Measurements from ENCODE around the gene DOCK4.

Gene DOCK4

GRCh38 chr7:112206991-112207592 is 893 bp upstream of the DOCK4 start:
- TF ChIP-seq, protein P1, sequence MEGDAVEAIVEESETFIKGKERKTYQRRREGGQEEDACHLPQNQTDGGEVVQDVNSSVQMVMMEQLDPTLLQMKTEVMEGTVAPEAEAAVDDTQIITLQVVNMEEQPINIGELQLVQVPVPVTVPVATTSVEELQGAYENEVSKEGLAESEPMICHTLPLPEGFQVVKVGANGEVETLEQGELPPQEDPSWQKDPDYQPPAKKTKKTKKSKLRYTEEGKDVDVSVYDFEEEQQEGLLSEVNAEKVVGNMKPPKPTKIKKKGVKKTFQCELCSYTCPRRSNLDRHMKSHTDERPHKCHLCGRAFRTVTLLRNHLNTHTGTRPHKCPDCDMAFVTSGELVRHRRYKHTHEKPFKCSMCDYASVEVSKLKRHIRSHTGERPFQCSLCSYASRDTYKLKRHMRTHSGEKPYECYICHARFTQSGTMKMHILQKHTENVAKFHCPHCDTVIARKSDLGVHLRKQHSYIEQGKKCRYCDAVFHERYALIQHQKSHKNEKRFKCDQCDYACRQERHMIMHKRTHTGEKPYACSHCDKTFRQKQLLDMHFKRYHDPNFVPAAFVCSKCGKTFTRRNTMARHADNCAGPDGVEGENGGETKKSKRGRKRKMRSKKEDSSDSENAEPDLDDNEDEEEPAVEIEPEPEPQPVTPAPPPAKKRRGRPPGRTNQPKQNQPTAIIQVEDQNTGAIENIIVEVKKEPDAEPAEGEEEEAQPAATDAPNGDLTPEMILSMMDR (IDR thresholded peaks at IDR 0.05; ENCODE audit: low read depth, low read length): no peak
- peak overlapping the region; percentile 98 for H3K4me3 ChIP-seq (ENCODE audit: low read depth, low read length)

GRCh38 chr7:112205343-112206237 is 609 bp downstream of the DOCK4 start:
- peak overlapping the region; percentile 98 for H3K4me3 ChIP-seq (ENCODE audit: low read depth, low read length)
- TF ChIP-seq, protein P1 (IDR thresholded peaks at IDR 0.05; ENCODE audit: low read depth, low read length): no peak

DNA sequence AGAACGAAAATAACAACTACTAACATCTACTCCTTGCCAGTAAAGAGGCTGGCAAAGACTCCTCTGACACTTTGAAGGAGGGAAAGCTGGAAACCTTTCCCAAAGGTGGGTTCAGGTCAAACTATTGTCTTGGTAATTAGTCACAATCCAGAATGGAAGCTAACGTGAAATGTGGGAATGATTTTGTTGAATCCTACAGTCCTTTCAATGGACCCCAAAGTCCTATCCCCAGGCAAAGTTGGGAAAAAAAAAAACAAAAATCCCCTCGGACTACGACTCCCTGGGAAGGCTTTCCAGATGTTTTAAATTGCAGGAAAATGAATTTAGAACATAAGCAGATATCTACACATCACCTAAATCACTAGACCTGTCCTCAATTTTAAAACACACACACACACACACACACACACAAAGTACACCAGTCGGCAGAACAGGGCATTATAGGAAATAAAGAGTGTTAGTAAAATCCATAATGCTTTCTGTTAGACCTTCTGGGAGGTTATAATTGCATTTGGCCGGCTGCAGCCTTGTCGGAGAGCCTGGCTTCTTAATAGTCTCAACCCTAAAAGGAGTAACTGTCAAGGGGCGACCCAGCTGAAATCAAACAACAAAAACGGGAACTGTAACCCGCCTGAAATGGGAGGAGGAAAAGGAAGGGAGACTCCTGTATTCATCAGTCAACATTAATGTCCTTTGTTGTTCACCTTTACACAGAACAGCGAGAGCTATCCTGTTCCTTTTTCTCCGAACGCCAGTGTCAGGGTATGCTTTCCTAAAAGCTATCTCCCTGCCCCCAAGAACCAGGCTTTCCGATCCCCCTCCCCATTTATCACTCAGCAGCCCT is 1.5 kb downstream of the DOCK4 start:
- peak overlapping the region; percentile 98 for H3K4me3 ChIP-seq (ENCODE audit: low read depth, low read length)
- TF ChIP-seq, protein P1 (IDR thresholded peaks at IDR 0.05; ENCODE audit: low read depth, low read length): no peak

- H3K4me3 ChIP-seq (ENCODE audit: low read depth, low read length): no peak overlapping the region
Observed at GRCh38 chr7:112203365-112203739, 2.8 kb downstream of the DOCK4 start.

DNA sequence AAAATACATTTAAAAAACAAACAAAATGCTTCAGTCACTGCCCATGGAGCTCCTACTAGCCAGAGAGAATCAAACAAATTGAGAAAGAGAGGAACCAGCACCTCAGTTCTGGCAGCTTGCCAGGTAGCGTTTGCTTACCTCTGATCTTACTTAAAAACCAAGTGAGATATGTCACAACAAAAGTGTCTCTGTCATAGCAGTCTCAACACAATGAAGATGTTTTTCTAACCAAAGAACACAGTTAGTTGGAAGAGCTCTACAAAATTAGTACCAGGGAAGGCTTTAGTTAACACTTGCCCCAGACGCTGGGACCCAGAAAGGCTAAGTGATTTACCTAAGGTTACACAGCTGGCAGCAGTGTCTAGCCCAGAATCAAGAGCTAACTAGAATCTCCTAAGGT is 3.4 kb downstream of the DOCK4 start:
- TF ChIP-seq, protein P1 (IDR thresholded peaks at IDR 0.05; ENCODE audit: low read depth, low read length): no peak

More at GRCh38 chr7:112203365-112203739, 2.8 kb downstream of the DOCK4 start:
- TF ChIP-seq, protein P1 (IDR thresholded peaks at IDR 0.05; ENCODE audit: low read depth, low read length): no peak

DNA sequence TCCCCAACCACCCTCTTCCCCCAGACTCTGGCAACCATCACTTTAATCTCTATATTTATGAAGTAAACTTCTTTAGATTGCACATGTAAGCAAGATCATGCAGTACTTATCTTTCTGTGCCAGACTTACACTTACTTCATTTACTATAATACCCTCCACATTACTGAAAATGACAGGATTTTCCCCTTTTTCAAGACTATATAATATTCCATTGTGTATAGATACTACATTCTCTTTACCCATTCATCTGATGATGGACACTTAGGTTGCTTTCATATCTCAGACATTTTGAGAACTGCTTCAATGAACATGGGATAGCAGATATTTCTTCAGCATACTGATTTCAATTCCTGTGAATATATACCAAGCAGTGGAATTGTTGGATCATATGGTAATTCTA is 4.4 kb downstream of the DOCK4 start:
- H3K4me3 ChIP-seq (ENCODE audit: low read depth, low read length): no peak overlapping the region
- TF ChIP-seq, protein P1 (IDR thresholded peaks at IDR 0.05; ENCODE audit: low read depth, low read length): no peak

More for the DNA sequence above, 3.4 kb downstream of the DOCK4 start:
- H3K4me3 ChIP-seq (ENCODE audit: low read depth, low read length): no peak overlapping the region

All from WI38 (cell line).